Muscle of leg (tissue), 11 donors: ENCODE data around the gene PAAF1. TPM values are rescaled to one million over a fixed set of nuclear protein-coding genes. Genes with fewer than 3 reads are reported as not detected.
A peak's percentile ranks its signal among the peaks of the same experiment; 100 is the strongest.
"Not testable (repeated sequence)": the region's sequence is repeated elsewhere in the genome, so short reads cannot be mapped to it uniquely, and the experiment has no call there.

Source experiments
- DNase-seq: peaks from one replicate; pipeline ENCODE4 v3.0.0; 2013
- H3K27ac ChIP-seq: one replicate; pipeline ENCODE4 v1.5.1; 2013; ENCODE audit warnings: mild to moderate bottlenecking, low read length, control low read depth
- H3K27me3 ChIP-seq: one replicate; pipeline ENCODE4 v1.6.1; 2013; ENCODE audit warnings: low read length; ENCODE audit not compliant: control insufficient read depth, insufficient read depth
- H3K36me3 ChIP-seq: one replicate; pipeline ENCODE4 v1.6.1; 2013; ENCODE audit warnings: low read length; ENCODE audit not compliant: control insufficient read depth, insufficient read depth
- H3K4me1 ChIP-seq: one replicate; pipeline ENCODE4 v1.6.1; 2013; ENCODE audit warnings: low read length; ENCODE audit not compliant: control insufficient read depth, insufficient read depth
- H3K4me3 ChIP-seq: one replicate; pipeline ENCODE4 v1.5.1; 2013; ENCODE audit warnings: low read length, control low read depth
- H3K9me3 ChIP-seq: replicated peaks from 2 replicates; pipeline ENCODE4 v1.6.1; 2013; ENCODE audit warnings: low read depth, low read length; ENCODE audit not compliant: control insufficient read depth
- WGBS: methylation state at CpG from one replicate; pipeline ENCODE4 v1.1.5; 2013; ENCODE audit warnings: missing lambda C conversion rate; ENCODE audit not compliant: insufficient coverage; 5-methylcytosine and 5-hydroxymethylcytosine counted together
- polyA plus RNA-seq, 8 donors: library from polyadenylated mRNA; unstranded; fragments of 120-200 nt; gene quantifications; one replicate each; pipeline versions ENCODE4 v1.2.1 to v1.2.3, GENCODE V29; 2013; ENCODE audit warnings: inconsistent platforms in 1 of 8, low replicate concordance in 1 of 8; ENCODE audit not compliant: insufficient read length in 8 of 8, insufficient read depth in 1 of 8
- total RNA-seq: library from RNA; stranded (reverse); fragments of 120-200 nt; gene quantifications from one replicate; pipeline ENCODE4 v1.2.4, GENCODE V29; 2013

PAAF1 gene
- total and polyA plus RNA-seq, 9 donors: 21.5 to 53.4 (median 32.4) TPM

DNA sequence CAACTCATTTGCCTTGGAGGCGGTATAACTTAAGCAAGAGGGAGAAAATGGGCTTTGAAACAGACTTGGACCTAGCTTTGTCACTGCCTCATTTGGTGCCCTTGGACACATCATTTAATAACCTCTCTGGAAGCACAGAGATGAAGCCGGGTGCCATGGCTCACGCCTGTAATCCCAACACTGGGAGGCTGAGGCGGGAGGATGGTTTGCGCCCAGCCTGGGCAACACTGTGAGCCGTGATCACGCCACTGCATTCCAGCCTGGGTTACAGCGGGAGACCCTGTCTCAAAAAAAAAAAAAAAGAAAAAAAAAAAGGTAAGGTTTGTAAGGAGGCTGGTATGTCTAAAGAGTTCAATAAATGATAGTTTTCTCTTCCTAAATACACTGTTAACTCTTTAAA is 959 bp upstream of the PAAF1 start:
- DNase-seq: no peak
- Histone ChIP-seq H3K4me1 (peaks cover 38% of the 10 kb centered on the region), H3K27me3 (no peaks in the 10 kb centered on the region), H3K36me3 (peaks cover 40% of the 10 kb centered on the region), H3K9me3 (no peaks in the 10 kb centered on the region), H3K27ac (peak overlapping the region; percentile 97), H3K4me3 (peak overlapping the region; percentile 87)
- WGBS: 33% methylated on average over 4 of the region's 8 CpGs

- Histone ChIP-seq H3K27me3 (no peaks in the 10 kb centered on the region), H3K36me3 (peaks cover 21% of the 10 kb centered on the region), H3K4me1 (peaks cover 23% of the 10 kb centered on the region), H3K4me3 (no peak overlapping the region), H3K9me3 (no peaks in the 10 kb centered on the region), H3K27ac (no peak overlapping the region)
- DNase-seq: no peak
- WGBS: no CpG with 5 or more reads among the region's 1 CpG
These were observed 2.0 kb downstream of the PAAF1 start for GRCh38 chr11:73878771-73879170.

GRCh38 chr11:73880449-73880848 is 3.6 kb downstream of the PAAF1 start:
- H3K27me3 ChIP-seq, DNase-seq, H3K4me1 ChIP-seq, H3K9me3 ChIP-seq, H3K4me3 ChIP-seq, H3K27ac ChIP-seq: not testable (repeated sequence)
- 67% methylated on average over 5 of the region's 10 CpGs for WGBS
- H3K36me3 ChIP-seq: peaks cover 12% of the 10 kb centered on the region

DNA sequence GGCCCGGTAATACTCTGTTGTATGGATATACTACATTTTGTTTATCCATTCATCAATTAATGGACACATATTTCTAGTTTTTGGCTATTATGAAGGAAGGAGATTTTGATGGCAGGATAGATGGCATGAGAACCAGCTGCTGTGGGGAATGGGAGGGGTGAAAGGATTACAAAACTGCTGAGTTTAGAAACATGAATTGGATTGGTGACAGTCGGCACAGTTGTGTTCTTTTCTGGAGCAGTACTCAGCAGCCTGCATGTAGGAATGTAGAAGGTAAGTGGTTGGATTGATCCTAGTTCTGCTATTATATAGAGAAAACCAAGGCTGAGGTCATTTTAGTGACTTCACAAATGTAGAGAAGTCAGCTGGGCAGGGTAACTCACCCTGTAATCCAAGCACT is 7.1 kb downstream of the PAAF1 start:
- Histone ChIP-seq H3K36me3 (peaks cover 11% of the 10 kb centered on the region), H3K27ac (peak overlapping the region; percentile 35), H3K4me1 (no peaks in the 10 kb centered on the region), H3K9me3 (no peaks in the 10 kb centered on the region), H3K4me3 (no peak overlapping the region), H3K27me3 (no peaks in the 10 kb centered on the region)
- 88% methylated on average over 1 of the region's 2 CpGs for WGBS
- DNase-seq: no peak

- H3K4me1 ChIP-seq: no peaks in the 10 kb centered on the region
- WGBS: no CpG with 5 or more reads among the region's 3 CpGs
- no peaks in the 10 kb centered on the region for H3K9me3 ChIP-seq
- no peak for DNase-seq
- no peak overlapping the region for H3K4me3 ChIP-seq
- no peaks in the 10 kb centered on the region for H3K27me3 ChIP-seq
- H3K27ac ChIP-seq: no peak overlapping the region
- H3K36me3 ChIP-seq: peaks cover 10% of the 10 kb centered on the region
These were observed 11.4 kb downstream of the PAAF1 start for GRCh38 chr11:73888244-73888643.

DNA sequence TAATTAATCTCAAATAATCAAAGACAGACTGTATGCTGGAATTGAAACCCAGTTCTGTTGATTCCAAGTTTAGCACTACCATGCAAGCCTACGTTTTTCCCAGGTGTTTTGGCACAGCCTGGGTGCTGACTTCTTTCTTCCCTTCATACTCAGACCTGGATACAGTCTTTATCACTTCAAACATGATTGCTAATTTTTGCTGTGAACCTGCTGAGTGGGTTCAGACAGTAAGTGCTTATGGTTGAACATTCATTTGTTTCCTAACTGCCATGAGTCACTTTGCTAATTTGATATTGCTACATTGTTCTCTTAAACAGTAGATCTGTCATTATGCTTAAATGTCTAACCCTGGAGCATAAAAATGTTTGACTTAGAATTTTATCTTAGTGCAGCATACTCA is 12.2 kb downstream of the PAAF1 start:
- no peak for DNase-seq
- 50% methylated on average over 1 of the region's 1 CpG for WGBS
- Histone ChIP-seq H3K27me3 (no peaks in the 10 kb centered on the region), H3K4me1 (no peaks in the 10 kb centered on the region), H3K9me3 (no peaks in the 10 kb centered on the region), H3K4me3 (no peak overlapping the region), H3K36me3 (peaks cover 14% of the 10 kb centered on the region), H3K27ac (no peak overlapping the region)

- no peaks in the 10 kb centered on the region for H3K4me1 ChIP-seq
- WGBS: 86% methylated on average over 1 of the region's 1 CpG
- no peak overlapping the region for H3K4me3 ChIP-seq
- H3K27ac ChIP-seq: no peak overlapping the region
- peaks cover 16% of the 10 kb centered on the region for H3K36me3 ChIP-seq
- no peaks in the 10 kb centered on the region for H3K27me3 ChIP-seq
- DNase-seq: no peak
- no peaks in the 10 kb centered on the region for H3K9me3 ChIP-seq
These were observed 12.7 kb downstream of the PAAF1 start for GRCh38 chr11:73889536-73889935.

DNA sequence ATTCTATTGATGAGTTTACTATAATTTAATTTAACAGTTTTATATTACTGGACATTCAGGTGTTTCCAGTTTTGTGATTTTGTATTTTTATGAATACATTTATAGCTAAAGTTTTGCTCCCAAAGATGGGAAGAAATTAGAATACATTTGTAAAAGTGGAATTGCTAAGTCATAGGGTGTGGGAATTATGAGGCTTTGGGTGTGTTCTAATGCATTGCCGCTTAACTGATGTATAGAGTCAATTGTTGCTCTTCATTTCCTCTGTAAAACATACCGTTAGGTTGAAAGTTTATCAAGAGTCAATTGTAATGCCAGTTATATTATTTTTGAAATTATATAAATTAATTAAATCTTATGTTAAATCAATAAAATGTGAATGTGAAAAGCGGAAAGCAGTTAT is 16.2 kb downstream of the PAAF1 start:
- no peaks in the 10 kb centered on the region for H3K4me1 ChIP-seq
- no peaks in the 10 kb centered on the region for H3K9me3 ChIP-seq
- no CpG with 5 or more reads among the region's 3 CpGs for WGBS
- no peak overlapping the region for H3K4me3 ChIP-seq
- no peak overlapping the region for H3K27ac ChIP-seq
- no peak for DNase-seq
- H3K36me3 ChIP-seq: peaks cover 14% of the 10 kb centered on the region
- no peaks in the 10 kb centered on the region for H3K27me3 ChIP-seq

GRCh38 chr11:73894725-73895335 is 18.0 kb downstream of the PAAF1 start:
- Histone ChIP-seq H3K36me3 (peaks cover 17% of the 10 kb centered on the region), H3K27ac (no peak overlapping the region)
- WGBS: 93% methylated on average over 4 of the region's 5 CpGs

GRCh38 chr11:73902303-73902702 is 25.5 kb downstream of the PAAF1 start:
- Histone ChIP-seq H3K4me1 (no peaks in the 10 kb centered on the region), H3K4me3 (no peak overlapping the region), H3K27me3 (no peaks in the 10 kb centered on the region), H3K36me3 (peaks cover 30% of the 10 kb centered on the region), H3K9me3 (no peaks in the 10 kb centered on the region), H3K27ac (no peak overlapping the region)
- DNase-seq: no peak
- no CpG with 5 or more reads among the region's 1 CpG for WGBS

More at GRCh38 chr11:73894725-73895335, 18.0 kb downstream of the PAAF1 start:
- Histone ChIP-seq H3K27me3 (no peaks in the 10 kb centered on the region), H3K4me3 (no peak overlapping the region), H3K9me3 (no peaks in the 10 kb centered on the region), H3K4me1 (no peaks in the 10 kb centered on the region)
- DNase-seq: no peak

GRCh38 chr11:73907191-73907590 is 30.4 kb downstream of the PAAF1 start:
- Histone ChIP-seq H3K36me3 (peaks cover 35% of the 10 kb centered on the region), H3K27ac (no peak overlapping the region), H3K9me3 (no peaks in the 10 kb centered on the region), H3K4me3 (no peak overlapping the region), H3K27me3 (no peaks in the 10 kb centered on the region), H3K4me1 (no peaks in the 10 kb centered on the region)
- WGBS: 100% methylated on average over 1 of the region's 4 CpGs
- DNase-seq: no peak
